GM23248 (cell line): ENCODE data around the gene FBLN2. TPM values are rescaled to one million over a fixed set of nuclear protein-coding genes. Genes with fewer than 3 reads are reported as not detected.

ENCODE experiments used
- DNase-seq: peaks from one replicate; pipeline ENCODE4 v3.0.0-alpha.2; 2015
- H2AFZ ChIP-seq: fragments of 200-600 bp; sonication (generic); 2 replicates; pipeline ENCODE4 v1.6.1; 2016; ENCODE audit warnings: antibody characterized with exemption
- H3F3A ChIP-seq: fragments of 200-600 bp; sonication (generic); 2 replicates; pipeline ENCODE4 v1.6.1; 2016; ENCODE audit warnings: mild to moderate bottlenecking, antibody characterized with exemption, mixed run types; ENCODE audit not compliant: insufficient read depth
- H3K27ac ChIP-seq: fragments of 200-600 bp; sonication (generic); 2 replicates; pipeline ENCODE4 v1.5.1; 2016; ENCODE audit warnings: mild to moderate bottlenecking
- H3K27me3 ChIP-seq: fragments of 200-600 bp; sonication (generic); replicated peaks from 2 replicates; pipeline ENCODE4 v1.6.1; 2016; ENCODE audit warnings: mild to moderate bottlenecking; ENCODE audit not compliant: insufficient read depth
- H3K36me3 ChIP-seq: fragments of 200-600 bp; sonication (generic); 2 replicates; pipeline ENCODE4 v1.6.1; 2016; ENCODE audit warnings: low read depth, mild to moderate bottlenecking
- H3K4me1 ChIP-seq: fragments of 200-600 bp; sonication (generic); 2 replicates; pipeline ENCODE4 v1.6.1; 2016; ENCODE audit warnings: mild to moderate bottlenecking; ENCODE audit not compliant: insufficient read depth
- H3K4me2 ChIP-seq: fragments of 200-600 bp; sonication (generic); one replicate; pipeline ENCODE4 v1.6.1; 2016; ENCODE audit warnings: mild to moderate bottlenecking; ENCODE audit not compliant: unreplicated experiment
- H3K4me3 ChIP-seq: fragments of 200-600 bp; sonication (generic); 2 replicates; pipeline ENCODE4 v1.5.1; 2016; ENCODE audit warnings: mild to moderate bottlenecking
- H3K79me2 ChIP-seq: fragments of 200-600 bp; sonication (generic); 2 replicates; pipeline ENCODE4 v1.6.1; 2016; ENCODE audit warnings: mild to moderate bottlenecking; ENCODE audit not compliant: insufficient read depth
- H3K9ac ChIP-seq: fragments of 200-600 bp; sonication (generic); 2 replicates; pipeline ENCODE4 v1.6.1; 2016; ENCODE audit warnings: mild to moderate bottlenecking
- H3K9me2 ChIP-seq: fragments of 200-600 bp; sonication (generic); 2 replicates; pipeline ENCODE4 v1.6.1; 2016; ENCODE audit warnings: mixed run types, mild to moderate bottlenecking, moderate library complexity; ENCODE audit not compliant: insufficient read depth
- H3K9me3 ChIP-seq: fragments of 200-600 bp; sonication (generic); one replicate; pipeline ENCODE4 v1.6.1; 2017; ENCODE audit warnings: low read depth
- H4K20me1 ChIP-seq: fragments of 200-600 bp; sonication (generic); 2 replicates; pipeline ENCODE4 v1.6.0; 2016; ENCODE audit not compliant: insufficient read depth
- EZH2 ChIP-seq: fragments of 200-600 bp; sonication (generic); IDR thresholded peaks from 2 replicates; pipeline ENCODE4 v1.6.1; 2018; ENCODE audit warnings: antibody characterized with exemption, mild to moderate bottlenecking; ENCODE audit not compliant: insufficient read depth, poor library complexity, severe bottlenecking
- EZH2phosphoT487 ChIP-seq: fragments of 200-600 bp; sonication (generic); IDR thresholded peaks from 2 replicates; pipeline ENCODE4 v1.6.1; 2018; ENCODE audit warnings: antibody characterized with exemption, moderate library complexity, mild to moderate bottlenecking, low read depth; ENCODE audit not compliant: insufficient read depth
- WGBS, 2 experiments: methylation state at CpG; one replicate each; pipeline ENCODE4 v1.1.6; 2015 to 2017; ENCODE audit warnings: low lambda C conversion rate in 2 of 2, low coverage in 1 of 2; ENCODE audit errors: missing lambda C conversion rate in 2 of 2; 5-methylcytosine and 5-hydroxymethylcytosine counted together
- in situ Hi-C: fragments of 300-500 bp; cut with MboI; formaldehyde crosslinking; loops from 2 replicates; pipeline ENCODE4 v1.15.0; 2020
- polyA plus RNA-seq: library from polyadenylated mRNA; unstranded; fragments of >200 nt; fragmentation: Nextera tagmentation; extraction: Ambion mirVana; gene quantifications from 2 replicates; pipeline ENCODE4 v1.2.1, GENCODE V29; 2016
- total RNA-seq: library from RNA; depleted of rRNA; stranded (reverse); fragments of >200 nt; shearing (Covaris generic); gene quantifications from 2 replicates; pipeline ENCODE4 v1.2.3, GENCODE V29; 2014

Gene FBLN2
- total and polyA plus RNA-seq, 2 experiments from 2014 or later = 447 to 636 TPM

DNA sequence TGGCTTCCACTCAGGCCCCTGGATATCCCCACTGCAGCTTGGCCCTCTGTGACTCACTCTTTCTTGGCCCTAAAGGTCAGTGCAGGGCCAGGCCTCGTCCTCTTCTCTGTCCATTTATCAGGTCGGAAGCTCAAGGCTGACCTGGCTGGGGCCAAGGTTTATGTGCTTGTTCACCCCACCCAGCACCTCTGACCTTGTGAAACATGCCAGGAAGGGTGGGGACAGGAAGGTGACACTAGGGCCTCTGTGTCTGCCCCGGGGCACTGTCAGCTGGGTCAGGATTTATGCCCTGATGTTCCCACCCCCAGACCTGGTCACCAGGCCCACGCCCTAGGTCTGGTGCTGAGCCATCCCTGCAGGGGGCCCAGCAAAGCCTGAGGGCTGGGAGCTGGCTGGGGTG lies 103.8 kb downstream of the FBLN2 start:
- Histone ChIP-seq H3F3A (no peaks in the 10 kb centered on the region), H3K9ac (no peak overlapping the region), H3K27ac (no peak overlapping the region), H3K4me1 (peaks cover 5% of the 10 kb centered on the region), H4K20me1 (no peaks in the 10 kb centered on the region), H3K79me2 (no peaks in the 10 kb centered on the region), H3K4me2 (no peak overlapping the region), H3K4me3 (no peak overlapping the region), H3K9me3 (no peaks in the 10 kb centered on the region), H2AFZ (no peak overlapping the region), H3K9me2 (no peaks in the 10 kb centered on the region), H3K27me3 (no peaks in the 10 kb centered on the region), H3K36me3 (no peaks in the 10 kb centered on the region)
- in situ Hi-C loops = no loop called here
- WGBS, 2 experiments = 86 to 90% methylated on average over 3 to 4 of the region's 4 CpGs
- TF ChIP-seq EZH2phosphoT487 = no peak
- no peak for DNase-seq

GRCh38 chr3:13653631-13654279 lies 104.8 kb downstream of the FBLN2 start:
- Histone ChIP-seq H3K9ac (no peak overlapping the region), H3K9me3 (no peaks in the 10 kb centered on the region), H3K9me2 (no peaks in the 10 kb centered on the region), H3K36me3 (no peaks in the 10 kb centered on the region), H2AFZ (no peak overlapping the region), H3K27ac (no peak overlapping the region), H4K20me1 (no peaks in the 10 kb centered on the region), H3K79me2 (no peaks in the 10 kb centered on the region), H3K4me1 (no peaks in the 10 kb centered on the region), H3K4me3 (no peak overlapping the region), H3F3A (no peaks in the 10 kb centered on the region), H3K27me3 (no peaks in the 10 kb centered on the region), H3K4me2 (no peak overlapping the region)
- no peak for TF ChIP-seq EZH2phosphoT487
- no peak for TF ChIP-seq EZH2
- in situ Hi-C loops = no loop called here
- 77 to 79% methylated on average over 19 to 20 of the region's 20 CpGs for WGBS, 2 experiments
- peak; percentile 42 for DNase-seq

GRCh38 chr3:13654330-13655060 lies 105.6 kb downstream of the FBLN2 start:
- H2AFZ ChIP-seq = peak overlapping the region; percentile 71; the same call in 1 of the 2 replicates
- H3K27me3 ChIP-seq = no peaks in the 10 kb centered on the region
- DNase-seq = no peak
- no peaks in the 10 kb centered on the region for H3K79me2 ChIP-seq
- no peaks in the 10 kb centered on the region for H3K9me2 ChIP-seq
- WGBS, 2 experiments = 88 to 89% methylated on average over 15 of the region's 15 CpGs
- no peaks in the 10 kb centered on the region for H3F3A ChIP-seq
- H3K9ac ChIP-seq = peak overlapping the region; percentile 69; the same call in 1 of the 2 replicates
- no peak overlapping the region for H3K27ac ChIP-seq
- H3K9me3 ChIP-seq = no peaks in the 10 kb centered on the region
- no peak overlapping the region for H3K4me2 ChIP-seq
- H3K4me1 ChIP-seq = no peaks in the 10 kb centered on the region
- in situ Hi-C loops = no loop called here
- no peaks in the 10 kb centered on the region for H4K20me1 ChIP-seq
- H3K36me3 ChIP-seq = no peaks in the 10 kb centered on the region
- H3K4me3 ChIP-seq = no peak overlapping the region
- TF ChIP-seq EZH2phosphoT487 = no peak
- no peak for TF ChIP-seq EZH2

DNA sequence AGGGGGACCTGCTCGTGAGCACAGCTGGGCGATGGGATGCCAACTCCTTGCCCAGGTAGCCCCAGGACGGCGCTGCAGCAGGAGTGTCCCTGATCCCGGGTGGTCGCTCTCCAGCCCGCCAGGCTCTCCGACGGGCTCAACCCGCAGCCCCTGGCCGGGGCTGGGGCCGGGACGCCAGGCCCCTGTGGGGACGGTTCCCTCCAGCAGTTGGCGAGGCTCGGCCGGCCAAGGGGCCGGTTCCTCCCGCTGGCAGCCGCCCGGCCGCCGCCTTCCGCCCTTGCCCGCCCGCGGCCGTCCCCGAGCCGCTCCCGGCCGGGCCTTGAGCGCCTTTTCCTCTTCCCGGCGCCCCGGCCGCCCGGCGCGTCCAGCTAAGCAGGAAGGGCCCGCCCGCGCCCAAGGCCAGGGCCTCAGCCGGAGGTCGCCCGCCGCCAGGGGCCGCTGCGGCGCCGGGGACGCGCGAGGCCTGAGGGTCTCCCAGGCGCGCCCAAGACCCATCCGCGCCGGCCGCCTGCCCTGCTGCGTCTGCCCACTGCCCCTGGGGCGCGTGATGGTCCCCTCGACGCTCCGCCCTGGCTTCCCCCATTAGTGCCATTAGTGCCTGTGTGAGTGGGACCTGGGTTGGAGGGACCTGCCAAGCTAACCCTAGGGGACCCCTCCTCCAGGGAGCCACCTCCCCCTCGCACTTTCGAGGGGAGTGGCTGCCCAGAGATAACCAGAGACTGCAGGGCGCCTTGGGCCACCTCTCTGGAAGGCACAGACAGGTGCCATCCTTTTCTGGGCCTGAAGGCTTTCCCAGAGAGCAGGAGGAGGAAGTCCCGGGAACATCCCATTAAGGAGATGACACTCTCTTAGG lies 106.4 kb downstream of the FBLN2 start:
- TF ChIP-seq EZH2phosphoT487 (no peak), EZH2 (no peak)
- Histone ChIP-seq H3K27ac (no peak overlapping the region), H3K79me2 (no peaks in the 10 kb centered on the region), H3K4me3 (peak overlapping the region; percentile 51), H4K20me1 (no peaks in the 10 kb centered on the region), H3K4me1 (no peaks in the 10 kb centered on the region), H3K36me3 (no peaks in the 10 kb centered on the region), H2AFZ (peak overlapping the region; percentile 71; the same call in 1 of the 2 replicates), H3K27me3 (0 out of 2 replicates have a peak, but pooled peaks cover 3% of the 10 kb centered on the region), H3K4me2 (peak overlapping the region; percentile 48), H3K9me2 (no peaks in the 10 kb centered on the region), H3K9ac (peak overlapping the region; percentile 69), H3K9me3 (no peaks in the 10 kb centered on the region), H3F3A (no peaks in the 10 kb centered on the region)
- in situ Hi-C loops = no loop called here
- 17 to 20% methylated on average over 28 to 40 of the region's 70 CpGs for WGBS, 2 experiments
- peak; percentile 78 for DNase-seq
